ENCODE data around the gene SMARCD3.

DNA sequence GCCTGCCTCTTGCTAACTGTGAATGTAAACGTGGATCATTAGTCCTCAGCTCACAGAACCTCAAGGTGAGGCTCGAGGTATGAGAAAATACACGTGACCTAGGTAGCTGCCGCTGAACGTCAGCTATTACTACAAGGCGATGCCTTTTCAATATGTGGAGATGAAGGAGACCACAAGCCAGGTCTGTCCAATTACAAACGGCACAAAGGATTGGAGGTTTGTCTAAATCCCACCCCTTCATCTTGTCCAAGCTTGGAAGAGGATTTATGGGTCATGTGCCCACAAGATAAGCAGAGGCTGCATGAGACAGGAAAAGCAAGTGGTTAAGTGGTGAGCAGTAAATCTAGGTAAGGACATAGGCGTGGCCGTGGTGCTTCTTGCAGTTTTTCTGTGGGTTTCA is 41.6 kb downstream of the SMARCD3 start:
- TF ChIP-seq, protein P1, sequence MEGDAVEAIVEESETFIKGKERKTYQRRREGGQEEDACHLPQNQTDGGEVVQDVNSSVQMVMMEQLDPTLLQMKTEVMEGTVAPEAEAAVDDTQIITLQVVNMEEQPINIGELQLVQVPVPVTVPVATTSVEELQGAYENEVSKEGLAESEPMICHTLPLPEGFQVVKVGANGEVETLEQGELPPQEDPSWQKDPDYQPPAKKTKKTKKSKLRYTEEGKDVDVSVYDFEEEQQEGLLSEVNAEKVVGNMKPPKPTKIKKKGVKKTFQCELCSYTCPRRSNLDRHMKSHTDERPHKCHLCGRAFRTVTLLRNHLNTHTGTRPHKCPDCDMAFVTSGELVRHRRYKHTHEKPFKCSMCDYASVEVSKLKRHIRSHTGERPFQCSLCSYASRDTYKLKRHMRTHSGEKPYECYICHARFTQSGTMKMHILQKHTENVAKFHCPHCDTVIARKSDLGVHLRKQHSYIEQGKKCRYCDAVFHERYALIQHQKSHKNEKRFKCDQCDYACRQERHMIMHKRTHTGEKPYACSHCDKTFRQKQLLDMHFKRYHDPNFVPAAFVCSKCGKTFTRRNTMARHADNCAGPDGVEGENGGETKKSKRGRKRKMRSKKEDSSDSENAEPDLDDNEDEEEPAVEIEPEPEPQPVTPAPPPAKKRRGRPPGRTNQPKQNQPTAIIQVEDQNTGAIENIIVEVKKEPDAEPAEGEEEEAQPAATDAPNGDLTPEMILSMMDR (conservative IDR thresholded peaks at IDR 0.05; ENCODE audit: low read length), result no peak
- no peak for TF ChIP-seq EZH2phosphoT487 (IDR thresholded peaks at IDR 0.05; ENCODE audit: borderline replicate concordance, low read depth, low read length)
